GM21423 (cell line): ENCODE results near the gene NHLRC3.
"Not testable (repeated sequence)": the region's sequence is repeated elsewhere in the genome, so short reads cannot be mapped to it uniquely, and the experiment has no call there.

Experiments
- ATAC-seq: cut with Tn5 transposase; IDR thresholded peaks from one replicate; pipeline ENCODE4 v1.9.1; 2021; ENCODE audit warnings: mild to moderate bottlenecking, moderate library complexity; ENCODE audit not compliant: unreplicated experiment

NHLRC3 gene

GRCh38 chr13:39037880-39038568, at the start of gene NHLRC3, which contains the start of gene PROSER1:
Gene NHLRC3, plus strand, starts transcription at chr13:39038456. Its CDS starts 184 bp downstream, at chr13:39038640.
Gene PROSER1, minus strand, starts transcription at chr13:39038089. Its CDS starts 847 bp downstream, at chr13:39037242.
- ATAC-seq, result peak; percentile 74

DNA sequence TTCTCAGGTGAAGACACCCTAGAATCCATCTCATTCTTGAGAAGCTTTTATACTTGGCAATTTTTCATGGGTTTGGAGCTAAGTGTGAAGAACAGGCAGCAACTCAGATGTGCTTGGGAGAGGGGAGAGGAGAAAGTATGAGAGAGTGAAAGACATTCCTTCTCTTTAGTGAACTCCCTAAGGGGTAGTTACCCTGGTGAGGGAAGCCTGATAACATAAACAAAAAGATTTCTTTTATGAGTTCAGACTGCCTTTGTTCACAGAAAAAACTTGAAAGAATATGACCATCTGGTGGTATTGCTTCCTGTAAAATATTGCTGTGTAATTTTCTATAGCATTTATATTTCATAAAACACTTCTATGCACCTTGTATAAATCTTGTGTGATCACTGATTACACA, 47.6 kb upstream of the NHLRC3 start, which contains the start of gene STOML3:
TSS of gene STOML3 (minus strand) at position 139 of the 400 bp plus-strand sequence. CDS start at position 29, 110 bp downstream.
- no peak for ATAC-seq

GRCh38 chr13:38993381-38993780, 44.9 kb upstream of the NHLRC3 start:
- ATAC-seq, result no peak

- no peak for ATAC-seq
Measured at GRCh38 chr13:38998739-38999138, 39.5 kb upstream of the NHLRC3 start.

GRCh38 chr13:39006371-39007111, 31.7 kb upstream of the NHLRC3 start:
- ATAC-seq, result not testable (repeated sequence)

GRCh38 chr13:39012608-39013007, 25.6 kb upstream of the NHLRC3 start:
- no peak for ATAC-seq

GRCh38 chr13:39013462-39013861, 24.8 kb upstream of the NHLRC3 start:
- ATAC-seq, result no peak

GRCh38 chr13:39016087-39016486, 22.2 kb upstream of the NHLRC3 start:
- peak; percentile 64 for ATAC-seq

- ATAC-seq, result peak; percentile 76
Measured at GRCh38 chr13:39016787-39017186, 21.5 kb upstream of the NHLRC3 start.

DNA sequence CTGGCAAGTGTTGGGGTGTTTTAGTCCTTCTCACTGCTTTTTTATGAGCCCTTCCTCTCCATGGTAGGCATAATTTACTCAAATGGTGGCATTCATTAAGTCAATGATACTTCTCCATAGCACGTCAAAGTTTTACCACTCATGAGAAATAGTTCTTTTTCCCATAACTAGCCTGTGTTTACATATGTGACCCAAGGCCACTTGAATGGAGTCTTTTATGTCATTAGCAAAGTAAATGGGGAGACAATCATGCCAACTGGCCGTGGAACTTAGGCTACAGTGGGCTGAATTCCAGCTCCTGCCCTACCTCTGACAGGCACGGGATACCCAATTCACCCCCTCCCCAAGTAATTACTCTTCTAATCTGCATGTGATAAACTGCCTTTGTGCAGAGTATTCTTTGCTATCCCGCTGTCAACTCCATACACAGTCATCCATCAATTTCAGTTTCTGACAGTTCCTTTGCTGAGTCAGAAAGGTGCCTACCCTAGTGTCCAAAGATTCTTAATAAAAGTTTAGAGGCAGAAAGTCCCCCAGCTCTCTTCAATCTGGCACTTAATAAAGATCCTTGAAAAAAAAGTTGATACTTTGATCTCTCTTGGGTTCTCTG, 17.3 kb upstream of the NHLRC3 start:
- no peak for ATAC-seq

- no peak for ATAC-seq
Measured at GRCh38 chr13:39023316-39023715, 14.9 kb upstream of the NHLRC3 start.

GRCh38 chr13:39023761-39024160, 14.5 kb upstream of the NHLRC3 start:
- no peak for ATAC-seq

DNA sequence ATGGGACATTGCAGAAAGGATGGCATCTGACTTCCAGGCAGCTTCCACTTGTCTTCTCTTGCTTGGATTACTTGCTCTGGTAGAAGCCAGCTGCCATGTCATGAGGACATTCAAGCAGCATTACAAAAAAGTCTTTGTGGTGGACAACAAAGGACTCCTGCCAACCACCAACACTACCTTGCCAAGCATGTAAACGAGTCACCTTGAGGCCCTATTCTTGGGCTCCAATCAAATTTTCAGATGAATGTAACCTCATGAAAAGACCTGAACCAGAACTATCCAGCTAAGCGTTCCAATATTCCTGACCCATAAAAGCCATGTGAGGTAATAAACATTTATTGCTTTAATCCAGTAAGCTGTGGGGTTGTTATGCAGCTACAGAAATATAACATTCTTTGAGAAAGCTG, 12.8 kb upstream of the NHLRC3 start:
- no peak for ATAC-seq

GRCh38 chr13:39032150-39032549, 6.1 kb upstream of the NHLRC3 start:
- ATAC-seq, result no peak

GRCh38 chr13:39034085-39034484, 4.2 kb upstream of the NHLRC3 start:
- ATAC-seq, result no peak

GRCh38 chr13:39035204-39035603, 3.1 kb upstream of the NHLRC3 start:
- no peak for ATAC-seq

DNA sequence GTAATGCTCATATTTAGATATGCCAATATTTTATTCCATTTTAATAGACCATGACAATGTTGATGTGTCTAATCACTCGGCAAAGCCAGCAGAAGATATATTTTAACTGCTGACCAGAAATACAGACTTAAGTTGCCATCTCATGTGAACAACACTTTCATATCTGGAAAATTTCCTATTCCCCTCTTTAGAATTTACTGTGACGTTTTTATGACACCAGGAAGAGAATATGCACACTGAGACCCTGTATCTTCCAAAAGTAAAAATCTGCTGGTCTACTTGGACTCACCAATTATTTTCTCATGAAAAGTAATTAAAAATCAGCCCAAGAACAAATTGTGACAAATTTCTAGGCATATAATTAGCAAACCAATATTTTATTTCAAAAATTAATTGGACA, 2.5 kb upstream of the NHLRC3 start:
- ATAC-seq, result no peak

DNA sequence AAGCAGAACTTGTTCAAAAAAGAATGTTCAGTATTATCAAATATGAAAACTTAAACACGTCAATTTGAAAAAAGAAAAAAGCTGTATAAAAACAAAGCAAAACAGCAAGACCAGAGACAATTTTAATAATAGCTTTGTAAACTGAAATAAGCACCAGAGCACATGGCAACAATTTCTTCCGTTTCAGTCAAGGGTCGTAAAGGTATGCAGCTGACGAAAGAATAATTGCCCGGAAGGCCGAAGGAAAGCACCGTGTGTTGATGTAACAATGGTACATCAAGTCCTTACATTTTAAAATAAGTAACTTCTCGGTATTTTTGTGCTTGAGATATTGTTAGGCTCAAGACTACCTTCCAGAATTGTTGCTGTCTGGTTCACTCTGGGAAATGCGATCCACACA, 2.0 kb upstream of the NHLRC3 start:
- no peak for ATAC-seq

- peak; percentile 23 for ATAC-seq
Measured at GRCh38 chr13:39037410-39037879, 811 bp upstream of the NHLRC3 start.

DNA sequence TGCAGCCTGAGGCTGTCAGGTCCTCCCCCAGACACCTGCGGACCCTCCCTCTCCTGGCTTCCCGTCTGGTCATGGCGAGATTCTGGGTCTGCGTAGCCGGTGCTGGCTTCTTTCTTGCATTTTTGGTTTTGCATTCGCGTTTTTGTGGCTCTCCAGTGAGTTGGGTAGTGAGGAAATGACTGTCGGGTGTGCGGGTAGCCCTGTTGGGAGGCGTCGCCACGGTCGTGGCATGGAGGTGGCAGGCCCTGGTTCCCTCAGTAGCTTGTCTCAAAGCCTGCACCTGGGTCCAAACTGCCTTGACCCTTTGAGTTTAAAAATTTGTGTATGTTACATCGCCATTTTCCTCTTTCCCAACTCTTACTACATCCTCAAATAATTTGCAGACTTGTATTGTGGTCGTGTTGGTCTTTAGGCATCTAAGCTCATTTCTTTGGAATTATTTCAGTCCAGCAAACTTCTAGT, 344 bp downstream of the NHLRC3 start:
- ATAC-seq, result peak; percentile 19

DNA sequence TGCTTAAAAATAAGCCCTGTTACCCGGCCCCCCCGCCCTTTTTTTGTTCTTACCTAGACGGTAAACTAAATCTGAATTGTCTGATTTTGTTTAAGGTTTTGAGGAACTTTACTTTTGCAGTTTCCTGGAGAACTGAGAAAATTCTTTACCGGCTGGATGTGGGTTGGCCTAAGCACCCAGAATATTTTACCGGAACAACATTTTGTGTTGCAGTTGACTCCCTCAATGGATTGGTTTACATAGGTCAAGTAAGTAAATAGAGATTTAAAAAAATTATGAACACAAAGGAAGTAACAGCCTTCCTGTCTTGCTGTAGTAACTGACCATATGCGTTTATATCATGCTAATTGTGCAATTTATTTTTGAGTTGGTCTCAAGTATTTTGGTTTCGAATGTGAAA, 785 bp downstream of the NHLRC3 start:
- no peak for ATAC-seq
